Measurements from ENCODE around the gene MBD6. TPM values are rescaled to one million over a fixed set of nuclear protein-coding genes. Genes with fewer than 3 reads are reported as not detected.

The MBD6 gene, protein sequence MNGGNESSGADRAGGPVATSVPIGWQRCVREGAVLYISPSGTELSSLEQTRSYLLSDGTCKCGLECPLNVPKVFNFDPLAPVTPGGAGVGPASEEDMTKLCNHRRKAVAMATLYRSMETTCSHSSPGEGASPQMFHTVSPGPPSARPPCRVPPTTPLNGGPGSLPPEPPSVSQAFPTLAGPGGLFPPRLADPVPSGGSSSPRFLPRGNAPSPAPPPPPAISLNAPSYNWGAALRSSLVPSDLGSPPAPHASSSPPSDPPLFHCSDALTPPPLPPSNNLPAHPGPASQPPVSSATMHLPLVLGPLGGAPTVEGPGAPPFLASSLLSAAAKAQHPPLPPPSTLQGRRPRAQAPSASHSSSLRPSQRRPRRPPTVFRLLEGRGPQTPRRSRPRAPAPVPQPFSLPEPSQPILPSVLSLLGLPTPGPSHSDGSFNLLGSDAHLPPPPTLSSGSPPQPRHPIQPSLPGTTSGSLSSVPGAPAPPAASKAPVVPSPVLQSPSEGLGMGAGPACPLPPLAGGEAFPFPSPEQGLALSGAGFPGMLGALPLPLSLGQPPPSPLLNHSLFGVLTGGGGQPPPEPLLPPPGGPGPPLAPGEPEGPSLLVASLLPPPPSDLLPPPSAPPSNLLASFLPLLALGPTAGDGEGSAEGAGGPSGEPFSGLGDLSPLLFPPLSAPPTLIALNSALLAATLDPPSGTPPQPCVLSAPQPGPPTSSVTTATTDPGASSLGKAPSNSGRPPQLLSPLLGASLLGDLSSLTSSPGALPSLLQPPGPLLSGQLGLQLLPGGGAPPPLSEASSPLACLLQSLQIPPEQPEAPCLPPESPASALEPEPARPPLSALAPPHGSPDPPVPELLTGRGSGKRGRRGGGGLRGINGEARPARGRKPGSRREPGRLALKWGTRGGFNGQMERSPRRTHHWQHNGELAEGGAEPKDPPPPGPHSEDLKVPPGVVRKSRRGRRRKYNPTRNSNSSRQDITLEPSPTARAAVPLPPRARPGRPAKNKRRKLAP
- 5.0 and 18.2 TPM in 2 replicates for total RNA-seq (2014; rRNA removed; shearing (Covaris generic))

DNA sequence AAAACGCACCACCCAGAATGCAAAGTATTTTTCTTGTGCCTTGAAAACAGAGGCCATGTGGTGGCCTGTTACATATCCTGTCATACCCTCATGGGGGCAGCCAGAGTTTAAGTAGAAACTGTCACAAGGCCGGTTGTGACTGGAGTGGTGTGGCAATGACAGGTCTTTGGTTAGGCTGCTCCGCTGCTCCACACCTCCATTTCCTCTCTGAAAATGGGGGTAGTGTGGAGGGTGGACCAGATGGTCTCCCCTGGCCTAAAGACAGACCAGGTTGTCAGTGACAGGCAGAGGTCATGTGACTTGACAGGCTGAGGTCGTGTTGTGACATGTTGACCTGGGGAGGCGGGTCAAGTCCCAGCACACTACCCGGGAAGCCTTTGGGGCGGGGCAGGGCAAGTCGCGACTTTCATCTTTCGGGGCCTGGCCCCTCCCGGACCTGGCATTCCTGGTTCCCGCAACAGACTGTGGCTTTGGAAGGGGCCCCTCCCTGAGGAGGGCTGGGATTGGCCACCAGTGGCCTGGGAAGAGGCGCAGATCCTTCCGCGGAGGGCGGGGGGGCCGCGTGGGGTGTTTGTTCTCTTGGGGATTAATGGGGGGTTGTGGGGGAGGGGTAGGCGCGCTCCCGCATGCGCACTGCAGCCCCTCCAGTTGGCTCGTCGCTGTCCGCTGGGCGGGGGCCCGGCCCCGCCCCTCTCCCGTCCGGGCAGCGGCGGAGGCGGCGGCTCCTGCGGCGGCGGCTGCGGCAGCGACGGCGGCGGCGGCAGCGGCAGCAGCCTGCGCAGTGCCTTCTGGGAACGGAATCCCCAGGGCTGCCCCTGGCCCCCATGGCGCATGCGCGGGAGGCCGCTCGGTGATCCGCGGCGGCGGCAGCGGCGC is at the start of gene MBD6:
MBD6 (plus strand) TSS at position 814 of the 876 bp plus-strand sequence. CDS start 1,480 bp downstream, outside the sequence.
- peak; percentile 90 for DNase-seq (ENCODE audit: low read depth)

DNA sequence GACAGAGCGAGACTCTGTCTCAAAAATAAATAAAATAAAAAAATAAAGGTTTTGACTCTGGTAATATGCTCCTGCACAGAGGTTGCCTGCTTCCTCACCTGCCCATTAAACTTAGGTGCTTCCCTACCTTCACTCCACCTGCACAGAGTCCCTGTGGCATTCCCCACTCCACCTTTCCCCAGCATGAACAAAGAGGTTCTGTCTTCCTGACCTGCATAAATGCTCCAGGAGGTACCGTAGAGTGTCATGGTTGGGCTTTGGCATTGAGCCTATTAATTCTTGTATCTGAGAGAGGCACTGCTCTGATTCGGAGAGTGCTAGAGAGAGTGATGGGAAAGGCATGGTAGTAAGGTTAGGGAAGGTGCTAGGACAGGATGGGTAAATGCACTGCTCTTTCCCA is 49.2 kb upstream of the MBD6 start:
- no peak for DNase-seq (ENCODE audit: low read depth)

DNA sequence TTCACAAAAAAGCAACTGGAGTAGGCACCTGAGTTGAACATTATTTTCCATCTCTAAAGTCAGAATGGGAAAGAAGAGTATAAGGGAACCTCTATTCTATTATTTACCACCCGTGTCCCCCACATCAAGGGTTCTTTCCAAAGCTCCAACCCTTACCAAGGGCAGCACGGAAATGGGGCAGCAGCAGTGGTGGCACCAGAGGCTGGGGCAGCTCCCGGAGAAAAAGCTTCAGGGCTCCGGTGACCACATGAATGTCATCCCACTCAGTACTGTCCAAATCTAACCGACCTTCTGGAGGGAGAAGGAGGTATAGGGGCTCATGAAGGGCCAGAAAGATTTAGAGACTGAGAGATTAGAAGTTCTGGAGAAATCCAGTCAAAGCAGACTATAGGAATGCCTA is 48.7 kb upstream of the MBD6 start:
- no peak for DNase-seq (ENCODE audit: low read depth)

DNA sequence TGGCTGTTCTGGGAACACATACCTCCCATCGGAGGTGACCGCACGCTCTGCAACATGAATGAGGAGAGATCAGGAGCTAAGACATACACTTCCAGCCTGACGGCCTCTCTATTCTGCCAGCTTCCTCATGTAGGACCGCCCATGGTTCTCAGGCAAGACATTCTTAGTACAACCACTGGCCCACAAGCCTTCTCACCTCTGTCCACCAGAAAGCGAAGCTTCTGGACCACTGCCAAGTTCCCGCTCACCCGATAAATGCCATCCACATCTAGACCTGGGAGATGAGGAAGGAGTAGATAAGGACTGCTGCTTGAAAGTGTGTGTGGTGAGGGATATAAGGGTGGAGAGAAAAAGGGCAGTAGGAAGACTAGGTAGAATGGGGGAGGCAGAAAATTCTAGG is 48.2 kb upstream of the MBD6 start:
- DNase-seq (ENCODE audit: low read depth): no peak

DNA sequence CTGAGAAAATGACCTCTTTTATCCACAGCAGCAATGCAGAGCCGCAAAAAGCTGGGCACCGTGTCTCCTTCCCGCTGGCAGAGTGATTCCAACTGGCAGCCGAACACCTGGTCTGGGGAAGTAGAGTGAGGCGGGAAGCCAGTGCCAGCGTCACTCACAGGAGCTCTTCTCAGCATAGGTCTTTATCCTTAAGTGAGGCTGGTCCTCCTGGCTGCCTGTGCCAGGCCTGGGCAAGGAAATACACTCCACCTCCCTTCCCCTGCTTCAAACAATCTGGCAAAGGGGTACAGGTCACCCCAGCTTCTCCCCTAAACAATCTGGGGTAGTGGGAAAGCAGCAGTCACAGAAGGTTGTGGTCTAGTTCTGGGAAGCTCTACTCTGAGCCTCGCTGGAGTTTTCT is 47.8 kb upstream of the MBD6 start:
- no peak for DNase-seq (ENCODE audit: low read depth)

DNA sequence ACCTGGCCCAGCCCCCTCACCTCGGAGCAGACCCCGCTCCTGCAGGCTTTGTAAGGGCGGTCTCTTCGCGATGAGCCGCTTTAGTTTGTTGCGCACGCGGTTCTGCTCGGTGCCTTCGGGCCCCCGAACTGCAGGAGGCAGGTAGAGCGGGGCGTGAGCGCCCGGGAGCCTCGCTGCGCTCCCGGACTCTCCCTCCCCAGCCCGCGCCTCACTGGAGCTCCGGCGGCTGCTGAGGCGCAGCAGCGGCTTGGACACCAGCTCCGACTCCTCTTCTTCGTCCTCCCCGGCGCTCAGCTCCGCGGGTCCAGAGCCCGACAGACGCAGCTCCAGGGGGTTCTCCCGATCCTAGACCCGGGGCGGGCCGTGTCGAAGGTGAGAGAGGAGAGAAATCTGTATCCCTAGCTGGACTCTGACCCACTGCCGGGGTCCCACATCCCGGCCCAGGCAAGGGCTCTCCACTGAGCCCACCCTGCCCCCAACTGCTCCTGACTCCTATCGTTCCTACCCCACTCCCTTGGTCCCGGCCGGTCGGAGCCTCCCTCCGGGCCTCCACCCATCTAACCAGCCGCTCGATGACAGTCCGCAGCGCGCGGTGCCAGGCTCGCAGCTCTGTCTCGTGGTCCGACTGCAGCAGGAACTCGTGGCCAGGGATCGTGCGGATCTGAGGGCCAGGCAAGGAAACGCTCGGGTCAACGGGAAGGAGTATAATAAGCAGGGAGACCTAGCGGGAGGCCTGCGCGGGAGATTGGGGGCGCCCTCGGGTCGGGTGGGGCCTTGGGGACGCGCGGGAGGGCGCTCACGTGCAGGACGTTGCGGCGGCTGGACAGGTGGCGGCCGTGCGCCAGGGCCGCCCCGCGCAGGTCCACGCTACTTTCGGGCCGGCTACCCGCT is 47.1 kb upstream of the MBD6 start:
- DNase-seq (ENCODE audit: low read depth): no peak

DNA sequence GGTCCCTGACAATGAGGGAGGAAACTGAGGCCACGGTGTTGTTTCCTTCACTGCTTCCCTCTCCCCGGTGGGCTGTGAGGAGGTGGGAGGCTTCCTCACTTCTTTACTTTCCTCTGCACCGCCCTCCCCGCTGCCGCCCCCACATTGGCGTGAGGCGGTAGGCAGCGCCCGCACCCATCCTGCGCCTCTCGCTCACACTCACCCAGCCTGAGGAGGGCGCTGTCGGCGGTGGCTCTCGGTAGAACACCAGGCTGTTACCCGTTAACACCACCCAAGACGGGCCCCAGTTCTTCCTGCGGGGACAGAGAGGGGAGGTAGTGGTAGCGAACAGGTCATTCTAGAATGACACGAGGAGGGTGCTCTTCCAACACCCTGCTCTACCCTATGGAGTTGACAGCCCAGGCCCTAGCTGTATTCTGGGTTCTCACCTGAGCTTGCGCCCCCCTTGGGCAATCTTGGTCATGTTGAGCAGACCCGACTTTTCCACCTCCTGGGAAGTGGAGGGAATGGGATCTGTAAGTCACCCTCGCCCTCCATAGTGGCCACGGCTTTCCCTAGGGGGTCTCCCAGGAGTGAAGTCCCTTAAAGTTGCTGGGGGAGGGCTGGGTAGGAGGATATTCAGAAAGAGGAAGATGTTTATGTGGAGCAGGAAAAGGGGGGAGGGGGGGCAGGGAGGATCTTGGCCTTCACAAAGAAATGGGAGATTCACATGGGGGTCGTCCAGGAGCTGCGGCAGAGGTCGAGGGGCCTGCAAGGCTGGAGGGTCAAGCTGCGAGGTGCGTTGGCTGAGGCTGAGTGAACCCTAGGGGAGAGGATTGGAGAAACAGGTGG is 46.2 kb upstream of the MBD6 start:
- DNase-seq (ENCODE audit: low read depth): no peak

DNA sequence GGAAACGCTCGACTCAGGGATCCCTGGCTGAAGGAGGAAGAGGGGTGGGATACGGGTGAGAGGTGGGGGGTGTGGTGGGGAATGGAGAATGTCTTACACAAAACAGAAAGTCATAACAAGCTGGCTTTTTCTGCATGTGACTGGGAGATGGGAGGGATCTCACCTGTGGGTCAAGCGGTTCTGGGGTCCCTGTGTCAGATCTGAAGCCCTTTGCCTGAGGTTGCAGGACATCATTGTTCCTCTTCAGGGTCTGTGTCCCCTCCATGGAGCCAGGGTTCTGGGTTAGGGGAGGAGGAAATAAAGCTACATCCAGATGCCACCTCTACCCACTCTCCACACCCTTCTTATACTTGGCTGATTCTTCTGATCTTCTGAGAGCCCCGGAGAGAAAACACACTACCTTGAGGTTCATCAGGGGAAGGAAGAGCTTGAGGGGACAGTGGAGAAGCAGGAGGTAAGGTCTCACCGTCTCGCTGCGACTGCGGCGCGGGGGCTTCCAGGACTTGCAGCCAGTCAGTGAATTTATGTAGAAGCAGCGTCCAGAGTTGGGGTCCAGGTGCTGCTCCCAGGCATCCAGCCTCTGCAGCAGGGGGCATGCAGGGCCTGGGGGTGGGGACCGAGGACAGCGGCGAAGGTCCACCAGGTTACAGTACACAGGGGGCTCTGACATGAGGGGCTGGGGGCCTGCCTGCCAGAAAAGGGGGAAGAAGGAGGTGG is 45.5 kb upstream of the MBD6 start:
- DNase-seq (ENCODE audit: low read depth): no peak

DNA sequence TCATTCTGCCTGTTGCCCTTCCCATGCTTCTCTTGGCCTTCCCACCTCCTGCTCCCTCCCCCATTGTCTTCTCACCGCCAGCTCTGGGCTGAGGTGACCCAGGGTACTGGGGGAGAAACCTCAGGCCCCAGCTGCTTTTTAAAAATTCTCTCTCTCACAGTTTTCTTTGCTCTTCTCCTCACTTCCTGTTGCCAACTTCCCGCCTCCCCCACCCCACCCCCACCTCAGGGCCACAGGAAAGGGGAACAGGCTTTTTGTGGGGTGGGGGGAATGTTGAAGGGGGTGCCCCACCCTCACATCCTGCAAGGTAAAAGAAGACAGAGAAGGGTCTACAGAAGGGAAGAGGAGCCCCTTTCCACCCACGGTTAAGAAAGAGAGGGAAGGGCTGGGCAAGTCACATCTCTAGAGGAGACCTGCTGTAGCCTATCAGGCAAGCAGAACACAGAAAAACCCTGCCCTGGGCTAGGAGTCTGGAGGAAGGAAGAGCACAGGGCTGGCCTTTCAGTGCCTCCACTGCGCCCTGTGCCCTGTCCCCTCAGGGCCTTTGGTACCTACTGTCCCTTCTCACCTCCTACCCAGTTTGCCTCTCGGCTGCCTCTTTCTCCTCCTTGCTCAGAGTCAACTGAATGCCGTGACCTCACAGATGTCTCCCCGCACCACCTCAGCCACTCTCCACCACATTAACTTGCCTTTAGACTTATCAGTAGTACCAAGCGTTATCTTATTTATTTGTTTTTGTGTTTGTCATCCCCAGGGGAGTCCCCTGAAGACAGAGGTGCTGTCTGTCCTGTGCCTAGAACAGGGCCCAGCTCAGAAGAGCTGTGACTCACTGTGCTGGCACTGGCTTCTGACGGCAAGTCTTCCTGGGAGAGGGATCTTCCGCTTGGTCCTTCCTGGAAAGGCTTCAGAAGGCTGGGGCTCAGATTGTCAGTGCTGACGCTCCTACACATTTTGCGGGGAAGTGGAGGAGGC is 44.6 kb upstream of the MBD6 start:
- DNase-seq (ENCODE audit: low read depth): peak; percentile 38

DNA sequence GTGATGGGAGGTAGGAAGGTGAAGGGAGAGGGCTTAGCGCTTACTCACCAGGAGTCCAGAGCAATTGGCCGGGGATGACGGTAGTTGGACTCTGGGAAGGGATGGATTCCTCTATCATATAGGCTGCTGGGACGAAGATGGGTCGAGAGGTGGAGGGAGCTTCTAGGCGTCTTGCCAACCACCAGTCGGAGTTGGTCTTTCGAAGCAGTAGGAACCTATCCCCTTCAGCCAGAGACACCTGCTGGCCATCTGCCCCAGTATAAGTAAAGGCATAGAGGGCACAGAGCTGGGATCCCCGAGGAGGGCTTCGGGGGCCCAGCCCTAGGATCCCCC is 43.6 kb upstream of the MBD6 start:
- DNase-seq (ENCODE audit: low read depth): no peak

DNA sequence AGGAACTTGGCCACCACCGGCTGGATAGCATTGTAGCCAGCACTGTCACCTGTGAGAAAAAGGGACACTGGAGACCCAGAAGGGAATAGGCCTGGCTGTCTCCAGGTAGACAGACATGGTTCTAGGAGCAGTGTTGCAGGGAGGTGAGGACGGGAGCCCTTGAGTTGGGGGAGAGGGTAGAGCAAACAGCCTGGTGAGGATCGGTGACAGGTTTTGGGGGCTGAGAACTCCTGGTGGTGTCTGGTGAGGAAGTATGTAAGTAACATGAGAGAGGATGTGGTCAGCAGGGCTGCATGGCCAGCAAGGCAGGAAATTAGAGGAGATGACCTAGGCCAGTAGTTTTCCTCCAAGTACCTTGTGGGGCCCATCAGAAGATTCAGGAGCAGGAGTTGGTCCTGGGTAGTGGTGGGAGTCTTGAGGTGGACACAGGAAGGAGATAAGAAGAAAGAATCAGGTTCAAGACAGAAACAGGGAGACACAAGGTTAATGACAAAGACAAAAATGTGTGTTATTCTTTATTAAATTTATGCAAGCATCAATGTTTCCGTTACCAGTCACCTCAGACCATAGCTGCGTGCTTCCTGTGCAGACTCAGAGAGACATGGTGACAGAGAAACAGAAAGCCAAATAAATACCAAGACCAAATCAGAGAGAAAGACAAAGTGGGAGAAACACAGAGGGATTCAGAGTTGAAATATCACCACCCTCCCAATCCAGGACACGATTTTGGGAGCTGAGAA is 43.1 kb upstream of the MBD6 start, which contains the start of gene ARHGAP9:
ARHGAP9 (minus strand) TSS at position 491 of the 740 bp plus-strand sequence; CDS start at position 31, 460 bp downstream.
- peak; percentile 38 for DNase-seq (ENCODE audit: low read depth)

DNA sequence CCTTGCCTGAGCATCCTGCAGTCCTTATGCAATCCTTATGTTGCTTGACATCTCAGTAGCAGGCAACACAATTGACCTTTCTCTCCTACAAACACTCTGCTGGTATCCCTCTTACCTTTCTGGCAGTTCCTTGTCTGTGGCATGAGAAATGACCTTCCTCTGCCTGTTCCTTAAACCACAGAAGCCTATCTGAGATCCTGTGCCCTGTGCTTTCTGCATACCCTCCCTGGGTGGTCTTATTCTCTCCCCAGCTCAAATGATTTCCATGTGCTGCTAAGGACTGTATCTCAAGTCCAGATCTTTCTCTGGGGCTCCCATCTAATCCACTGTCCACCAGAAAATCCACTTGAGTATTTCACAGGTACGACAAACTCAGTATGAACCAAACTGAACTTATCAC is 41.0 kb upstream of the MBD6 start:
- DNase-seq (ENCODE audit: low read depth): no peak

DNA sequence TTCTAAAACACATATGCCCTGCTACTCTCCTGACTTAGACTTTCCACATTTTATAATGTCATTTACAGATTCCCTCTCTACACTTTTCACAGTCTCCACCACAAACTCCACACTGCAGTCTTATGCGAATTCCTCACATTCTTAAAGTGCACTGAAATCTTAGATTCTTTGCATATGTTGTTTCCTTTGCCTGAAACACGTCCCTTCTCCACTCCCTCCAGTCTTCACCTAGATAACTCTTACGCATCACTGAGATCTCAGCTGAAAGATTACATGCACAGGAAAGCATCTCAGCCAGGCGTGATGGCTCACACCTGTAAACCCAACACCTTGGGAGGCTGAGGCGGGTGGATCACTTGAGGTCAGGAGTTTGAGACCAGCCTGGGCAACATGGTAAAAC is 39.2 kb upstream of the MBD6 start:
- DNase-seq (ENCODE audit: low read depth): no peak

DNA sequence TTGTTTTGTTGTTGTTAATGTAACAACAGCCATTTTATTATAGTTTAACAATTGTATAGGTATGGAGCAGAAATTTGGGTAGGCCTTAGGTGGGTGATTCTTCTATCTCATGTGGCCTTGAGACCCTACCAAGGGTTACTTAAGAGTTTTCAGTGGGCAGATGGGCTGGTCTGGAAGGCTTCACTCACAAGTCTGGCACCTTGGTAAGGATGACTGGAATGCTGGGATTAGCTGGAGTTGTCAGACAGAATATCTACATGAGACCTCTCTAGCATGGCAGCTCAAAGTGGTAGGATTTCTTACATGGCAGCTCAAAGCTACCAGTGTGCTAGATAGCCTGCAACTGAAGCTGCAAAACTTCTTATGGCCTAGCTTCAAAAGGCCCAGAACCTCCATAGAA is 36.9 kb upstream of the MBD6 start:
- no peak for DNase-seq (ENCODE audit: low read depth)

DNA sequence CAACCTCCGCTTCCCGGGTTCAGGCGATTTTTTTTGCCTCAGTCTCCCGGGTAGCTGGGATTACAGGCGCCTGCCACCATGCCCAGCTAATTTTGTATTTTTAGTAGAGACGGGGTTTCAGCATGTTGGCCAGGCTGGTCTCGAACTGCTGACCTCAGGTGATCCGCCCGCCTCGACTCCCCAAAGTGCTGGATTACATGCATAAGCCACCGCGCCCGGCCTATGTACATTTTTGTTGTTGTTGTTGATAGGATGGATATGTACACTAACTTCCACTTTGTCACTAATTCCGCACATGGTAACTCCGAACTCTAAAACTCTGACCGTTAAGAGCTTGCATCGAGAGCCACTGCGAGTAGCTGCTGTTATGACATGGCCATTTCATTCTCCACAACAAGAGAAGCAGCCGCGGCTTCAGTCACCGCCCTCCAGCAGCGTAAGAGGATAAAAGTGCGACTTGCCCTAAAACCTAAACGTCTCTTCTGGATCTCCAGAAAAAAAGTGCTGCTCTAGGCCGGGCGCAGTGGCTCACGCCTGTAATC is 35.5 kb upstream of the MBD6 start:
- DNase-seq (ENCODE audit: low read depth): no peak

DNA sequence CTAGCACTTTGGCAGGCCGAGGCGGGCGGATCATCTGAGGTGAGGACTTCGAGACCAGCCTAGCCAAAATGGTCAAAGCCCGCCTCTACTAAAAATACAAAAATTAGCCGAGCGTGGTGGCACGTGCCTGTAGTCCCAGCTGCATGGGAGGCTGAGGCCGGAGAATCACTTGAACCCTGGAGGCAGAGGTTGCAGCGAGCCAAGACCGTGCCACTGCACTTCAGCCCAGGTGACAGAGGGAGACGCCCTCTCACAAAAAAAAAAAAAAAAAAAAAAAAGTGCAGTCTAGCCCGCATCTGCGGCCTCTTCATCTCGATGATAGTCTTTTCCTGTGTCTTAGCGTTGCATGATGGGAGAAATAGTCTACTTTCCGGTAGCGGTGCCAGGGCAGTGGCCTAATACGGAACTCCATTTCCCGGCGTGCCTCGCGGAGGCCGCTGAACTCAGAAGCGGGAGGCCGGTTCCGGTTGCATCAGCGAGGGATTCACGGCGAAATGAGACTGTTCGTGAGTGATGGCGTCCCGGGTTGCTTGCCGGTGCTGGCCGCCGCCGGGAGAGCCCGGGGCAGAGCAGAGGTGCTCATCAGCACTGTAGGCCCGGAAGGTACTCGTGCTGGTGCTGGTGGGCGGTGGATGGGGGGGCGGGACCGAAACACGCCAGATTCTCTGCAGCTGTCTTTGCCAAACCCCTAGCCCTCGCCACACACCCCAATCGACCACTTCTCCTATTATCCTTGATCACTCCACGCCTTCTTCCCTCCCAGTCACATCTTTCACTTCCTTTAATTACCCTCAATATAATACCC is 34.8 kb upstream of the MBD6 start, which contains the start of gene MARS1:
MARS1 (plus strand) TSS at position 472 of the 805 bp plus-strand sequence; CDS start at position 495, 23 bp downstream.
- peak; percentile 97 for DNase-seq (ENCODE audit: low read depth)
